HepG2 (cell line): Measurements from ENCODE around the gene NPAS2. TPM values are rescaled to one million over a fixed set of nuclear protein-coding genes. Genes with fewer than 3 reads are reported as not detected.

ENCODE experiments used
- ATAC-seq: fragments of 200-7000 bp; cut with Tn5 transposase; 3 replicates; pipeline ENCODE4 v1.9.1; 2020; ENCODE audit warnings: mild to moderate bottlenecking, moderate library complexity
- BruUV-seq: library from RNA; stranded (reverse); fragments of 400-500 nt; replicated peaks from 2 replicates; lab custom pipeline; 2021; lab: Mats Ljungman, UMichigan
- CTCF ChIA-PET: fragments of 300-600 bp; formaldehyde crosslinking; extraction: SDS; loops from one replicate; lab custom pipeline; 2021; ENCODE audit warnings: low total read pairs, inconsistent platforms, low intra/inter-chr PET ratio; lab: Yijun Ruan, JAX
- POLR2A ChIA-PET: fragments of 350-600 bp; sonication (Branson Sonifier 250); formaldehyde crosslinking; loops from one replicate; lab custom pipeline; 2020; ENCODE audit warnings: antibody characterized with exemption, inconsistent platforms; lab: Yijun Ruan, JAX
- DNase-seq: peaks from one replicate; pipeline ENCODE4 v3.0.0-alpha.2; 2015; ENCODE audit warnings: low spot score
- FAIRE-seq: peaks from 3 replicates; lab custom pipeline; 2011; peaks lifted over from hg19 to GRCh38; lab: Jason Lieb, UNC
- H2AFZ ChIP-seq: one replicate; pipeline ENCODE4 v1.6.1; 2011; ENCODE audit warnings: low read length, inconsistent platforms
- H3K27ac ChIP-seq: fragments of 300-600 bp; 3 replicates; pipeline ENCODE4 v1.8.0; 2011; ENCODE audit warnings: mixed run types, mild to moderate bottlenecking, mixed read lengths, low read length, inconsistent platforms; ENCODE audit not compliant: insufficient read depth; ENCODE audit errors: extremely low read length
- H3K27me3 ChIP-seq, 2 experiments: fragments of 200-600 bp in 1 of 2; 2 replicates in 1 of 2; 3 replicates in 1 of 2; pipeline versions ENCODE4 v1.6.0 to v1.8.0; 2011; ENCODE audit warnings: low read length in 2 of 2, mild to moderate bottlenecking in 2 of 2, moderate library complexity in 2 of 2, inconsistent platforms in 1 of 2; ENCODE audit not compliant: insufficient read depth in 2 of 2, control insufficient read depth in 1 of 2
- H3K36me3 ChIP-seq, 2 experiments: fragments of 200-600 bp in 1 of 2; replicated peaks in 1 of 2; 2 replicates in 1 of 2; 3 replicates in 1 of 2; pipeline versions ENCODE4 v1.5.1 to v1.8.0; 2011; ENCODE audit warnings: low read length in 2 of 2, inconsistent platforms in 1 of 2; ENCODE audit not compliant: insufficient read depth in 2 of 2, control insufficient read depth in 1 of 2
- H3K4me1 ChIP-seq: 2 replicates; pipeline ENCODE4 v1.5.1; 2012; ENCODE audit warnings: low read length, inconsistent platforms; ENCODE audit not compliant: insufficient read depth
- H3K4me2 ChIP-seq: 2 replicates; pipeline ENCODE4 v1.6.0; 2011; ENCODE audit warnings: low read depth, low read length, inconsistent platforms
- H3K4me3 ChIP-seq, 3 experiments: fragments of 200-600 bp in 1 of 3; sonication (generic), shearing (Covaris generic) in 1 of 3; replicated peaks in 1 of 3; 2 replicates each; pipeline ENCODE4 v1.5.1; 2011 to 2016; ENCODE audit warnings: low read length in 3 of 3, inconsistent platforms in 2 of 3, low read depth in 2 of 3, mild to moderate bottlenecking in 2 of 3, control low read depth in 1 of 3, mixed read lengths in 1 of 3; ENCODE audit not compliant: insufficient read depth in 1 of 3
- H3K79me2 ChIP-seq: one replicate; pipeline ENCODE4 v1.6.1; 2011; ENCODE audit warnings: low read length, inconsistent platforms; ENCODE audit not compliant: insufficient read depth
- H3K9ac ChIP-seq: 2 replicates; pipeline ENCODE4 v1.6.0; 2011; ENCODE audit warnings: mild to moderate bottlenecking, low read depth, low read length, inconsistent platforms; ENCODE audit not compliant: insufficient read depth
- H3K9me3 ChIP-seq: 2 replicates; pipeline ENCODE4 v1.5.1; 2012; ENCODE audit warnings: mild to moderate bottlenecking, low read length
- H4K20me1 ChIP-seq: 2 replicates; pipeline ENCODE4 v1.6.0; 2011; ENCODE audit warnings: inconsistent platforms, mild to moderate bottlenecking, low read length, moderate library complexity; ENCODE audit not compliant: insufficient read depth
- CREB1 ChIP-seq, 2 experiments: fragments of 450-650 bp in 1 of 2; IDR thresholded peaks; 2 replicates each; pipeline ENCODE4 v1.6.1; 2016 to 2017; ENCODE audit warnings: control low read depth in 1 of 2, mild to moderate bottlenecking in 1 of 2, missing compliant biosample characterization in 1 of 2, missing genetic modification characterization in 1 of 2
- FOXK2 ChIP-seq: fragments of 450-650 bp; IDR thresholded peaks from 2 replicates; pipeline ENCODE4 v1.6.1; 2016
- FOXO1 ChIP-seq: sonication (generic); formaldehyde crosslinking; IDR thresholded peaks from 2 replicates; pipeline ENCODE4 v1.4.0; 2020; ENCODE audit warnings: missing genetic modification reagents
- FOXP1 ChIP-seq, 2 experiments: fragments of 450-650 bp in 1 of 2; IDR thresholded peaks; 2 replicates each; pipeline ENCODE4 v1.6.1; 2017 to 2018; ENCODE audit warnings: antibody characterized with exemption in 1 of 2
- MBNL3 ChIP-seq: fragments of 250-450 bp; sonication (Bioruptor Pico); conservative IDR thresholded peaks from 2 replicates; pipeline ENCODE4 v1.8.0; 2022; ENCODE audit warnings: mild to moderate bottlenecking, inconsistent platforms
- PHB2 ChIP-seq: fragments of 450-650 bp; IDR thresholded peaks from 2 replicates; pipeline ENCODE4 v1.6.1; 2018; ENCODE audit not compliant: partially characterized antibody
- RBFOX2 ChIP-seq: fragments of 200-400 bp; formaldehyde crosslinking; IDR thresholded peaks from 2 replicates; pipeline ENCODE4 v1.6.1; 2017; ENCODE audit warnings: low read depth, mild to moderate bottlenecking, low read length
- RELA ChIP-seq: sonication (generic); formaldehyde crosslinking; IDR thresholded peaks from 2 replicates; pipeline ENCODE4 v1.4.0; 2020; ENCODE audit warnings: missing genetic modification reagents
- RFXANK ChIP-seq: IDR thresholded peaks from 2 replicates; pipeline ENCODE4 v1.6.1; 2016
- SAP130 ChIP-seq: IDR thresholded peaks from 2 replicates; pipeline ENCODE4 v1.6.1; 2016; ENCODE audit warnings: low read depth
- TBP ChIP-seq: sonication (generic); formaldehyde crosslinking; IDR thresholded peaks from 2 replicates; pipeline ENCODE4 v1.5.0; 2020; ENCODE audit warnings: missing genetic modification reagents
- ZKSCAN5 ChIP-seq: sonication (generic); formaldehyde crosslinking; IDR thresholded peaks from 2 replicates; pipeline ENCODE4 v1.5.1; 2020; ENCODE audit warnings: mild to moderate bottlenecking, missing genetic modification reagents
- ZMYM3 ChIP-seq: sonication (generic); formaldehyde crosslinking; IDR thresholded peaks from 2 replicates; pipeline ENCODE4 v1.5.1; 2020; ENCODE audit warnings: mild to moderate bottlenecking, missing genetic modification reagents
- ZNF205 ChIP-seq: IDR thresholded peaks from 2 replicates; pipeline ENCODE4 v1.6.1; 2018; ENCODE audit warnings: missing biosample characterization, missing genetic modification reagents
- ZNF274 ChIP-seq: sonication (generic); formaldehyde crosslinking; IDR thresholded peaks from 2 replicates; pipeline ENCODE4 v1.5.1; 2020; ENCODE audit warnings: mild to moderate bottlenecking, missing genetic modification reagents
- ZNF432 ChIP-seq: sonication (generic); formaldehyde crosslinking; IDR thresholded peaks from 2 replicates; pipeline ENCODE4 v1.5.0; 2020; ENCODE audit warnings: missing genetic modification reagents, mild to moderate bottlenecking, borderline replicate concordance
- ZNF546 ChIP-seq: sonication (generic); formaldehyde crosslinking; conservative IDR thresholded peaks from 2 replicates; pipeline ENCODE4 v1.8.1; 2023; ENCODE audit warnings: mild to moderate bottlenecking, missing genetic modification reagents
- ZNF607 ChIP-seq: sonication (generic); formaldehyde crosslinking; IDR thresholded peaks from 2 replicates; pipeline ENCODE4 v1.5.1; 2020; ENCODE audit warnings: missing genetic modification reagents, mild to moderate bottlenecking, borderline replicate concordance
- ZNF772 ChIP-seq: sonication (generic); formaldehyde crosslinking; IDR thresholded peaks from 2 replicates; pipeline ENCODE4 v1.5.0; 2020; ENCODE audit warnings: mild to moderate bottlenecking, missing genetic modification reagents
- ZNF788 ChIP-seq: sonication (generic); formaldehyde crosslinking; IDR thresholded peaks from 2 replicates; pipeline ENCODE4 v1.5.0; 2020; ENCODE audit warnings: mild to moderate bottlenecking, missing genetic modification reagents, borderline replicate concordance
- ZSCAN29 ChIP-seq: sonication (generic); formaldehyde crosslinking; conservative IDR thresholded peaks from 2 replicates; pipeline ENCODE4 v1.4.0; 2020; ENCODE audit warnings: mild to moderate bottlenecking, missing genetic modification reagents
- WGBS: methylation state at CpG from one replicate; pipeline ENCODE4 v1.1.6; 2017; ENCODE audit warnings: low lambda C conversion rate; 5-methylcytosine and 5-hydroxymethylcytosine counted together
- in situ Hi-C: cut with HindIII; loops from 2 replicates; pipeline ENCODE4 v1.10.0; 2017; ENCODE audit warnings: low pct_unique_long_range_greater_than_20kb; ENCODE audit not compliant: extremely low pct_ligation_motif_present
- intact Hi-C: fragments of 100-400 bp; cut with micrococcal nuclease; formaldehyde crosslinking; loops from one replicate; pipeline ENCODE4 v1.10.0; 2022; ENCODE audit not compliant: unreplicated experiment
- polyA plus RNA-seq, 8 experiments: library from polyadenylated mRNA; depleted of rRNA in 3 of 8; stranded (reverse) in 7 of 8; unstranded in 1 of 8; fragments of >200 nt; fragmentation: Illumina TruSeq in 4 of 8; extraction: Trizol in 4 of 8; gene quantifications; 2 replicates each; pipeline versions ENCODE4 v1.2.1 to v1.2.3, GENCODE V29; 2011 to 2016; ENCODE audit warnings: low read depth in 4 of 8, missing spikeins in 1 of 8, mixed read lengths in 1 of 8; ENCODE audit not compliant: insufficient read depth in 1 of 8
- total RNA-seq, 5 experiments: library from RNA; depleted of rRNA; stranded (reverse); fragments of >200 nt; fragmentation: Illumina TruSeq; extraction: Trizol; gene quantifications; 2 replicates each; pipeline ENCODE4 v1.2.3, GENCODE V29; 2016; ENCODE audit warnings: low read depth in 1 of 5
- TF ChIP-seq, protein P1 (sequence below): sonication (generic); formaldehyde crosslinking; conservative IDR thresholded peaks from 2 replicates; pipeline ENCODE4 v1.4.0; 2020; ENCODE audit warnings: missing genetic modification reagents
- TF ChIP-seq, protein P2 (sequence below): sonication (generic); formaldehyde crosslinking; IDR thresholded peaks from 2 replicates; pipeline ENCODE4 v1.8.0; 2022; ENCODE audit warnings: missing genetic modification reagents, mild to moderate bottlenecking, moderate library complexity, borderline replicate concordance
- TF ChIP-seq, protein P3 (sequence below): sonication (generic); formaldehyde crosslinking; IDR thresholded peaks from 2 replicates; pipeline ENCODE4 v1.5.0; 2020; ENCODE audit warnings: missing genetic modification reagents

NPAS2 gene
- total and polyA plus RNA-seq, 2 of the 13 experiments (the other 11 are each of a cell fraction or from before 2014, with no cell fraction given), result 14.8 to 37.5 TPM

DNA sequence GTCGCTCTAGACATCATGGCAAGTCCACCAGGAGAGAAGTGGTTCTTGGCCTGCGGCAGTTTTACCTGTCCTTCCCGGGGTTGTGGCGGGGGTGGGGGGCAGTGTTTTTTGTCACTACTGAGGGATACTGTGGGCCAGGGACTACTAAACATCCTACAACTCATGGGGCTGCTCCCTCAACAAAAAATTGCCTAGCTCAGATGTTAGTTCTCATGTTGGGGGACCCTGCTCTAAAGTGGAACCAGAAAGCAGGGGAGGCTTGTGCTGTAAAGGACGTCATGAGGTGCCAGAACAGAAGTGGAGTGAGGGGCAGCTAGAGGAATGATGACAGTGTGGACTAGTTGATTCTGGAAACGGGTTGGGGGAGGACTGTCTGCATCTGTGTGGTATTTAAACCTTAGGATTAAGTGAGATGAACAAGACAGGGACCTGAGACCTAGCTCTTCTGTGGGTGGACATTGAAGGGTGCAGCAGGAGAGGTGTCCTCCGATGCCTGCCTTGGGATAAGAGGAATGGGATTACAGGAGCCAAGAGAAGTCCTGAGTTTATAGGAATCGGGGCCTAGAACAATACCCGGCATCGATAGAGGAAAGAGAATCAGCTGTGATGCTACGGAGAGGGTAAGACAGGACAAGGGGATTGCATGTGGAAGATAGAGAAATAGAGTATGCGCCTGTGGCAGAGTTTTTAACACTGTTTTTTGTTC, 184.8 kb downstream of the NPAS2 start:
- H3K4me1 ChIP-seq, result peaks cover 43% of the 10 kb centered on the region
- H3K9ac ChIP-seq, result peak overlapping the region; percentile 97
- H4K20me1 ChIP-seq, result peaks cover 59% of the 10 kb centered on the region
- H3K36me3 ChIP-seq, result peaks cover 23 to 56% of the 10 kb centered on the region in 2 experiments
- WGBS, result 92% methylated on average over 12 of the region's 12 CpGs
- DNase-seq (no peak), ATAC-seq (no peak), FAIRE-seq (no peak)
- ChIA-PET CTCF (no interaction called here), POLR2A (interaction anchor here (0.9 to 3.1 kb wide), 4 partner anchors 7 to 197 kb away, joined by 3 to 41 read pairs (median 10); partner anchors contain the start of gene TBC1D8)
- peak overlapping the region; percentile 91 for H3K4me2 ChIP-seq
- no peak overlapping the region for H2AFZ ChIP-seq
- H3K9me3 ChIP-seq, result no peaks in the 10 kb centered on the region
- intact Hi-C loops, result no loop called here
- peak overlapping the region in 2 of 3 experiments; percentile 91 to 96; a peak in 4 of 6 replicates for H3K4me3 ChIP-seq
- in situ Hi-C loops, result no loop called here
- H3K79me2 ChIP-seq, result peaks cover 39% of the 10 kb centered on the region
- H3K27ac ChIP-seq, result peak overlapping the region; percentile 79
- BruUV-seq, result no TSS peak
- no peaks in the 10 kb centered on the region; a peak in 1 of 5 replicates for H3K27me3 ChIP-seq
- TF ChIP-seq RELA, result no peak
- no peak for TF ChIP-seq CREB1 (IDR thresholded peaks at IDR 0.05)
- TF ChIP-seq CREB1 (CRISPR knock-in tag; IDR thresholded peaks at IDR 0.05), result no peak
- TF ChIP-seq RFXANK (CRISPR knock-in tag), result no peak
- TF ChIP-seq, protein P1, sequence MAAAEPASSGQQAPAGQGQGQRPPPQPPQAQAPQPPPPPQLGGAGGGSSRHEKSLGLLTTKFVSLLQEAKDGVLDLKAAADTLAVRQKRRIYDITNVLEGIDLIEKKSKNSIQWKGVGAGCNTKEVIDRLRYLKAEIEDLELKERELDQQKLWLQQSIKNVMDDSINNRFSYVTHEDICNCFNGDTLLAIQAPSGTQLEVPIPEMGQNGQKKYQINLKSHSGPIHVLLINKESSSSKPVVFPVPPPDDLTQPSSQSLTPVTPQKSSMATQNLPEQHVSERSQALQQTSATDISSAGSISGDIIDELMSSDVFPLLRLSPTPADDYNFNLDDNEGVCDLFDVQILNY (CRISPR knock-in tag), result no peak
- TF ChIP-seq ZNF205, result no peak
- no peak for TF ChIP-seq ZNF432 (CRISPR knock-in tag)
- no peak for TF ChIP-seq ZNF546 (CRISPR knock-in tag)
- TF ChIP-seq ZKSCAN5 (CRISPR knock-in tag), result no peak
- no peak for TF ChIP-seq ZNF274 (CRISPR knock-in tag)
- TF ChIP-seq SAP130 (CRISPR knock-in tag), result no peak
- TF ChIP-seq ZNF607 (CRISPR knock-in tag), result no peak
- TF ChIP-seq FOXK2, result no peak
- 0 out of 2 replicates have a peak, but pooled peaks have one; percentile 66 for TF ChIP-seq RBFOX2
- TF ChIP-seq FOXO1, result no peak
- TF ChIP-seq ZMYM3 (CRISPR knock-in tag), result no peak
- no peak for TF ChIP-seq FOXP1 (IDR thresholded peaks at IDR 0.05)
- no peak for TF ChIP-seq FOXP1 (CRISPR knock-in tag; IDR thresholded peaks at IDR 0.05)
- TF ChIP-seq ZNF772 (CRISPR knock-in tag), result no peak
- TF ChIP-seq, protein P2, sequence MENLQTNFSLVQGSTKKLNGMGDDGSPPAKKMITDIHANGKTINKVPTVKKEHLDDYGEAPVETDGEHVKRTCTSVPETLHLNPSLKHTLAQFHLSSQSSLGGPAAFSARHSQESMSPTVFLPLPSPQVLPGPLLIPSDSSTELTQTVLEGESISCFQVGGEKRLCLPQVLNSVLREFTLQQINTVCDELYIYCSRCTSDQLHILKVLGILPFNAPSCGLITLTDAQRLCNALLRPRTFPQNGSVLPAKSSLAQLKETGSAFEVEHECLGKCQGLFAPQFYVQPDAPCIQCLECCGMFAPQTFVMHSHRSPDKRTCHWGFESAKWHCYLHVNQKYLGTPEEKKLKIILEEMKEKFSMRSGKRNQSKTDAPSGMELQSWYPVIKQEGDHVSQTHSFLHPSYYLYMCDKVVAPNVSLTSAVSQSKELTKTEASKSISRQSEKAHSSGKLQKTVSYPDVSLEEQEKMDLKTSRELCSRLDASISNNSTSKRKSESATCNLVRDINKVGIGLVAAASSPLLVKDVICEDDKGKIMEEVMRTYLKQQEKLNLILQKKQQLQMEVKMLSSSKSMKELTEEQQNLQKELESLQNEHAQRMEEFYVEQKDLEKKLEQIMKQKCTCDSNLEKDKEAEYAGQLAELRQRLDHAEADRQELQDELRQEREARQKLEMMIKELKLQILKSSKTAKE (CRISPR knock-in tag), result no peak
- TF ChIP-seq, protein P3, sequence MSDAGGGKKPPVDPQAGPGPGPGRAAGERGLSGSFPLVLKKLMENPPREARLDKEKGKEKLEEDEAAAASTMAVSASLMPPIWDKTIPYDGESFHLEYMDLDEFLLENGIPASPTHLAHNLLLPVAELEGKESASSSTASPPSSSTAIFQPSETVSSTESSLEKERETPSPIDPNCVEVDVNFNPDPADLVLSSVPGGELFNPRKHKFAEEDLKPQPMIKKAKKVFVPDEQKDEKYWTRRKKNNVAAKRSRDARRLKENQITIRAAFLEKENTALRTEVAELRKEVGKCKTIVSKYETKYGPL (CRISPR knock-in tag), result no peak
- TF ChIP-seq TBP (CRISPR knock-in tag), result no peak
- TF ChIP-seq ZNF788, result no peak
- no peak for TF ChIP-seq PHB2
- TF ChIP-seq MBNL3 (CRISPR knock-in tag), result no peak
- TF ChIP-seq ZSCAN29 (CRISPR knock-in tag), result no peak
